Pancreas (tissue), 10 donors: ENCODE measurements around the gene COPS3. TPM values are rescaled to one million over a fixed set of nuclear protein-coding genes. Genes with fewer than 3 reads are reported as not detected.
"Not testable (repeated sequence)": the region's sequence is repeated elsewhere in the genome, so short reads cannot be mapped to it uniquely, and the experiment has no call there.

Source experiments
- ATAC-seq, 4 donors: fragments of 200-7000 bp; cut with Tn5 transposase; one replicate each; pipeline versions ENCODE4 v1.8.0 to v1.9.1; 2020; ENCODE audit warnings: mild to moderate bottlenecking in 4 of 4, moderate library complexity in 4 of 4
- DNase-seq, 6 donors: peaks; one replicate each; pipeline ENCODE4 v3.0.0-alpha.2; 2020
- FAIRE-seq: peaks from 2 replicates; lab custom pipeline; 2012; peaks lifted over from hg19 to GRCh38; lab: Jason Lieb, UNC
- H3K27ac ChIP-seq, 4 donors: fragments of 200-600 bp; sonication (generic); 1 replicate in 3 of 4; 2 replicates in 1 of 4; pipeline versions ENCODE4 v1.5.0 to v1.8.0; 2020
- H3K27me3 ChIP-seq, 4 donors: fragments of 200-600 bp; one replicate each; pipeline ENCODE4 v1.8.0; 2021
- H3K36me3 ChIP-seq, 3 donors: fragments of 200-600 bp; sonication (generic) in 1 of 3; one replicate each; pipeline versions ENCODE4 v1.5.0 to v1.8.0; 2020 to 2021
- H3K4me1 ChIP-seq, 3 donors: fragments of 200-600 bp; one replicate each; pipeline ENCODE4 v1.8.0; 2021
- H3K4me3 ChIP-seq, 4 donors: fragments of 200-600 bp; sonication (generic) in 2 of 4; one replicate each; pipeline versions ENCODE4 v1.5.0 to v1.8.0; 2020 to 2021
- H3K9me3 ChIP-seq, 4 donors: fragments of 200-600 bp; one replicate each; pipeline ENCODE4 v1.8.0; 2021
- CTCF ChIP-seq, 4 donors: fragments of 200-600 bp; sonication (generic) in 3 of 4; IDR thresholded peaks; one replicate each; pipeline versions ENCODE4 v1.5.0 to v1.8.0; 2021; ENCODE audit warnings: antibody characterized with exemption in 4 of 4
- WGBS, 2 donors: extraction: QIAGEN DNeasy Blood & Tissue Kit; methylation state at CpG; one replicate each; pipeline ENCODE4 v1.1.7; 2013; 5-methylcytosine and 5-hydroxymethylcytosine counted together
- intact Hi-C, 3 donors: fragments of 100-400 bp; cut with DNase I; formaldehyde crosslinking; loops; one replicate each; pipeline versions ENCODE4 v1.11.1 to v1.14.2; 2022
- polyA plus RNA-seq, 2 donors: library from polyadenylated mRNA; stranded (reverse); fragments of 200-250 nt; gene quantifications; one replicate each; pipeline ENCODE4 v1.2.3, GENCODE V29; 2013
- total RNA-seq, 6 donors: library from RNA; stranded (reverse); fragmentation: NEBNext Ultra II Directional in 4 of 6; extraction: Animal tissue kit (Norgen Biotek cat#: 25700) in 4 of 6; gene quantifications; one replicate each; pipeline versions ENCODE4 v1.2.1 to v1.2.4, GENCODE V29; 2021 to 2023
- donor health status: healthy with polysubstance abuse.
- donor health status: DM: no; HTN: no; CAD: no; lungs with moderate emphysema.
- donor health status: DM: no; HTN: no; CAD: no.
- donor health status: control.
- donor health status: control.
- donor health status: Bipolar disorder and iron deficiency.
- donor health status: DM: yes; HTN: yes; CAD: no.
- donor health status: DM: no; HTN: no; CAD: no.
- donor health status: DM: no; HTN: no; CAD: no.
- donor health status: DM: yes; HTN: yes; CAD: no.

Gene COPS3
- total and polyA plus RNA-seq, 8 donors = 17.6 to 51.1 (median 31.5) TPM

- no peak for FAIRE-seq
- 17 to 18% methylated on average over 20 to 21 of the region's 21 CpGs for WGBS, 2 donors
- Histone ChIP-seq H3K4me3 (peak overlapping the region; percentile 37 to 61 (median 54)), H3K4me1 (peaks cover 0 to 3% (median 0%) of the 10 kb centered on the region in 3 donors), H3K36me3 (no peaks in the 10 kb centered on the region), H3K9me3 (no peaks in the 10 kb centered on the region), H3K27me3 (no peaks in the 10 kb centered on the region), H3K27ac (no peak overlapping the region)
- intact Hi-C loops = no loop called here
- peak in 1 of 6 donors; percentile 45 for DNase-seq
- TF ChIP-seq CTCF (IDR thresholded peaks at IDR 0.05) = no peak
- no peak for ATAC-seq
Measured at GRCh38 chr17:17303847-17304490, 22.9 kb upstream of the COPS3 start.

GRCh38 chr17:17303010-17303846 lies 22.2 kb upstream of the COPS3 start, which contains the start of gene NT5M:
Gene NT5M (plus strand): TSS chr17:17303373. CDS start chr17:17303551, 178 bp downstream.
- H3K4me1 ChIP-seq = peaks cover 0 to 3% (median 0%) of the 10 kb centered on the region in 3 donors
- peak within 1 kb of the TSS in 1 of 4 donors; percentile 27 for H3K27ac ChIP-seq
- DNase-seq (peak; percentile 54 to 88 (median 70)), FAIRE-seq (no peak), ATAC-seq (peak; percentile 75 to 90 (median 87))
- no peaks in the 10 kb centered on the region for H3K9me3 ChIP-seq
- WGBS, 2 donors = 0 to 1% methylated on average over 45 to 107 of the region's 107 CpGs
- intact Hi-C loops = no loop called here
- no peaks in the 10 kb centered on the region for H3K27me3 ChIP-seq
- H3K4me3 ChIP-seq = peak within 1 kb of the TSS; percentile 37 to 61 (median 54)
- no peaks in the 10 kb centered on the region for H3K36me3 ChIP-seq
- TF ChIP-seq CTCF (IDR thresholded peaks at IDR 0.05) = no peak

- 94 to 98% methylated on average over 11 of the region's 11 CpGs for WGBS, 2 donors
- H3K27me3 ChIP-seq, H3K4me3 ChIP-seq, FAIRE-seq, H3K36me3 ChIP-seq, ATAC-seq, H3K9me3 ChIP-seq, intact Hi-C loops, H3K27ac ChIP-seq, DNase-seq, H3K4me1 ChIP-seq: not testable (repeated sequence)
Measured at GRCh38 chr17:17301659-17302058, 20.6 kb upstream of the COPS3 start.

- 13 to 15% methylated on average over 34 to 35 of the region's 35 CpGs for WGBS, 2 donors
- DNase-seq (peak; percentile 45 to 83 (median 62)), FAIRE-seq (no peak), ATAC-seq (peak; percentile 68 to 81 (median 73))
- no peaks in the 10 kb centered on the region for H3K27me3 ChIP-seq
- H3K4me1 ChIP-seq = peaks cover 0 to 3% (median 0%) of the 10 kb centered on the region in 3 donors
- H3K9me3 ChIP-seq = no peaks in the 10 kb centered on the region
- H3K4me3 ChIP-seq = peak overlapping the region; percentile 5 to 50 (median 29)
- no peaks in the 10 kb centered on the region for H3K36me3 ChIP-seq
- peak overlapping the region in 1 of 4 donors; percentile 31 for H3K27ac ChIP-seq
- intact Hi-C loops = no loop called here
- no peak for TF ChIP-seq CTCF (IDR thresholded peaks at IDR 0.05)
Measured at GRCh38 chr17:17300624-17301568, 19.9 kb upstream of the COPS3 start.
